ENCODE results near the gene TBC1D3B.
"Not testable (repeated sequence)": the region's sequence is repeated elsewhere in the genome, so short reads cannot be mapped to it uniquely, and the experiment has no call there.

Gene TBC1D3B

DNA sequence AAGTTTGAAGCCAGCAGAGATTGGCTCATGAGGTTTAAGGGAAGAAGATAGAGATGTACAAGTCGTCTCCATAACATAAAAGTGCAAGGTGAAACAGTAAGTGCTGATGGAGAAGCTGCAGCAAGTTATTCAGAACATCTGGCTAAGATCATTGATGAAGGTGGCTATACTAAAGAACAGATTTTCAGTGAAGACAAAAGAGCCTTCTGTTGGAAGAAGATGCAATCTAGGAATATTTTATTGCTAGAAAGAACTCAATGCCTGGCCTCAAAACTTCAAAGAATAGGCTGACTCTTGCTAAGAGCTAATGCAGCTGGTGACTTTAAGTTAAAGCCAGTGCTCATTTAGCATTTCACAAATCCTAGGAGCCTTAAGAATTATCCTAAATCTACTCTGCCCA is 46.8 kb downstream of the TBC1D3B start:
- DNase-seq (ENCODE audit: low spot score) = no peak

- DNase-seq (ENCODE audit: low spot score) = no peak
Observed at GRCh38 chr17:36128411-36128978, 47.9 kb downstream of the TBC1D3B start.

DNA sequence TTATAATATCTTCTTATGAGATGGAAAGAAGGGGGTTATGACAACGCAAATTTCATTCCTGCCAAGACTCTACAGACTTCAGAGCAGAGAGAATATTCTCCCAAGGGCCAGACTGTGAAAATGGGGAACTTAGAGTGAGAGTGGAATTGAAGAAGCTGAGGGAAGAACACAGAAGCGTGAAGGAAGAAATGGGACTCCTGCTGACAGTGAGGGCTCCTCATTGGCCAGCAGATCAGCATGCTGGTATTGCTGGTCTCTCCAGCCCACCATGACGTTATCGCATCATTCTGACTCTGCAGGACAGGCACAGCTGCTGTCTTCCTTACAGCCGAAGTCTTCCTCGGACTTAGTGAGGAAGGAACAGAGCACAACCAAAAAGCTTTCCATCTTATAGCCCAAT is 48.5 kb downstream of the TBC1D3B start:
- no peak for DNase-seq (ENCODE audit: low spot score)

GRCh38 chr17:36127199-36127893 is 49.1 kb downstream of the TBC1D3B start:
- no peak for DNase-seq (ENCODE audit: low spot score)

DNA sequence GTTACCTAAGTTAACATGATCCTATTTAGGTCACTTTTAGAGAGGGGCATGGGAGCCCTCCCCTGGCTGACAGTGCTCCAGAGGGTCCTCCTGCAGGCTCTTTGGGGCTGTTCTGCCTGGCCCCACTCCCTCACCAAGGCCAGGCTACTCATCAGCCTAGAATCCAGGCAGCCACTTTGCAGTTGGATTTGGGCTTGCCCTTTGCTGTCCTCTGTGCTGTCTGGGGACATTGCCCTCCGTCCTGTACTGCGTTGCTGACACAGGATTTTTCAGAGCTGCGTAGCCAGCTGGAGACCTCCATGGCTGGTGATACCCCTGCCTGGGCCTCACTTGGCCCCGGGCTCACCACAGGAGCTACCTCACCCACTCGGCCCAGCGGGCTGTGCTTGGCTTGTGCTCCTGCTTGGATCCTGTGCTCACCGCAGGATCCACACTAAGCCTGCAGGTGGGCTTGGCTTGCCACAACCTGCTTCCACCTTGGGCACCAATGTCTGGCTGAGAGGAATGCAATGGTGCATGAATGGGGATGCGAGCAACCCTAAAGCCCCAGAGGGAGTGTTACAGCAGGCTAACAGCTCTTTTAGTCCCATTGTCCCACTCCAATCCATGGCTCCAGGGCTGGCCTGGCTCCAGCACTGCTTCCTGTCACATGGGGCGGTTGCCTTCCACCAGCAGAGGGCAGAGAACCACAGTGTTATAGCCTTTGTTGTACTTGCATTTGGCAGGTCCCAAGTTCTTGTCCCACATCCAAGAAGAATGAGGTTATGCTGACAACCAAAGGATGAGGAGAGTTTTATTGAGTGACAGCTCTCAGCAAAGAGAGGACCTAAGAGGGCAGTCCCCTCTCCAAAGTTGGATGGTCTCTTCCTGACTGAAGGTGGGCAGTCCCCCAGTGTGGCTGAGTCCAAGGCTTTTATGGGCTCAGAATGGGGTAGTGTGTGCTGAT is 51.3 kb downstream of the TBC1D3B start:
- no peak for DNase-seq (ENCODE audit: low spot score)

GRCh38 chr17:36123431-36123830 is 53.0 kb downstream of the TBC1D3B start:
- no peak for DNase-seq (ENCODE audit: low spot score)

DNA sequence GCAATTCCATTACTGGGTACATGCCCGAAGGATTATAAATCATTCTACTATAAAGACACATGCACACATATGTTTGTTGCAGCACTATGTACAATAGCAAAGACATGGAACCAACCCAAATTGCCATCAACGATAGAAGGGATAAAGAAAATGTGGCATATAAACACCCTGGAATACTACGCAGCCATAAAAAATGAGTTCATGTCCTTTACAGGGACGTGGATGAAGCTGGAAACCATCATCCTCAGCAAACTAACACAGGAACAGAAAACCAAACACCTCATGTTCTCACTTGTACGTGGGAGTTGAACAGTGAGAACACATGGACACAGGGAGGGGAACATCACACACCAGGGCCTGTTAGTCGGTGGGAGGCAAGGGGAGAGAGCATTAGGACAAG is 55.3 kb downstream of the TBC1D3B start:
- DNase-seq (ENCODE audit: low spot score) = not testable (repeated sequence)

GRCh38 chr17:36120221-36120620 is 56.2 kb downstream of the TBC1D3B start:
- no peak for DNase-seq (ENCODE audit: low spot score)

DNA sequence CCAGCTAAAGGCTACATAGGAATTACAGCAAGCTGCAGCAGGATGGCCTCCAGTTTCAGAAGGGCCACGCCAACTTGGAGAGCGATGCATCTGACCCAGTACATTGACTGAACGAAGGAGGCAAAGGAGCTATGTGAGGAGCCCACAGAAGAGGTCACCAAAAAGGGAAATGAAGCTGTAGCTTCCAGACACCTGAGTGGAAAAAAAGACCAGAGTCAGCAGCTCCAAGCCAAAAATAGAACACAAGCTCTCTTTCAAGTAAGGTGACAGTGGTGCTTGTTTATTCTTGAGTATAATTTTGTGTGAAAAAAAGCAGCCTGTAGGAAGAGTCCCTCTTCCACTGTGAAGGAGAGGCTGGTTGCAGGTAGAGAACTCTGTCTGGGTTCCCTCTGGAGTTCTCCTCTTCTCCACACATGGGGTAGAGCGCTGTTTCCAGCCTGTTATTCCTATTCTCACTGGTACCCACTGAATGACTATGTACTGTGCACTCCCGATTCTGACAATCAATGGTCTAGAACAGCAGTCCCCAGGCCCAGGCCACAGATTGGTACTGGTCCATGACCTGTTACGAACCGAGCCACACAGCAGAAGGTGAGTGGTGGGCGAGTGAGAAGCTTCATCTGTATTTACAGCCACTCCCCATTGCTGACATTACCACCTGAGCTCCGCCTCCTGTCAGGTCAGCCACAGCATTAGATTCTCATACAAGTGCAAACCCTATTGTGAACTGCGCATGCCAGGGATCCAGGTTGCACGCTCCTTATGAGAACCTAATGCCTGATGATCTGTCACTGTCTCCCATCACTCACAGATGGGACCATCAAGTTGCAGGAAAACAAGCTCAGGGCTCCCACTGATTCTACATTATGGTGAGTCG is 57.7 kb downstream of the TBC1D3B start:
- DNase-seq (ENCODE audit: low spot score) = no peak

DNA sequence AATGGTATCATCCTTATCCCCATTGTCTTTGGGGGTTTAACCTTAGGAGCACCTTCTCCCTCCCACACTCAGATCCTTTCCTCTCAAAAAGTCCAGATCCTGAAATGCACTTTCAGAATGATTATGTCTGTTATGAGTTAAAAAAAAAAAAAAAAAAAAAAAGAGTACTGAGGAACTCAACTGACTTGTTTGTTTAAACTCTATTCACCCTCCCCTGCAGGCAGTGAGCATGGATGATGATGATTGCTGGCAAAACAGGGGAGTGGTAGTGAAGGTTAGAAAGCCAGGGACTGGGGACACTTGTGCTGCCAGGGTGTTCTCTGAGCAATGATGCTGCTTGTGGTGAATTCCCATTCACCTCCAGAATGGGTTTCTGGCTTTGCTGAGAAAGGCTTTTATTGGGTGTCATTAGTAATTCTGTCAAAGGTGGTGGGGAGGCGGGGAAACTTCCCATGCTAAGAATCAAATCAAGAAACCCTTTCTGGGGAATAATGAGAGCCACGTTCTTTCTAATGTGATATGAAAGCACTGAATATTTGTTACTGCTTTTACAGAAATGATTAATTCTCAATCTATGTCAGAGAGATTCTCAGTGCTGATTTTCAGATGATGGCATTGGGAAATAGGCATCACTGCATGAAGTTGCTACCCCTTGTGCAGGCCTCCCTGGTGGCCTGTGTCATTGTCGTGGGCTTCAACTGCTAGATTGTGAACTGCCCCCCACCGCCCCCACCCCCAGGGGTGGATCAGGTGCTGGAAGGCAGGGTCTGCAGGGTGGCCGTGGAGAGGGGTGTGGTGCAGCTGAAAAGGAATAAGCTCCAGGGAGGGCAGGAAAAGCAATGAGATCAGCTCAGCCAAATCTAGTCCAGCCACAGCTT is 58.7 kb downstream of the TBC1D3B start:
- DNase-seq (ENCODE audit: low spot score) = no peak

All from AG08395 (cell line).